Measurements from ENCODE around the gene SERINC3. TPM values are rescaled to one million over a fixed set of nuclear protein-coding genes. Genes with fewer than 3 reads are reported as not detected.

The SERINC3 gene
- total RNA-seq, 1 donor from 2014 or later = 143 TPM

DNA sequence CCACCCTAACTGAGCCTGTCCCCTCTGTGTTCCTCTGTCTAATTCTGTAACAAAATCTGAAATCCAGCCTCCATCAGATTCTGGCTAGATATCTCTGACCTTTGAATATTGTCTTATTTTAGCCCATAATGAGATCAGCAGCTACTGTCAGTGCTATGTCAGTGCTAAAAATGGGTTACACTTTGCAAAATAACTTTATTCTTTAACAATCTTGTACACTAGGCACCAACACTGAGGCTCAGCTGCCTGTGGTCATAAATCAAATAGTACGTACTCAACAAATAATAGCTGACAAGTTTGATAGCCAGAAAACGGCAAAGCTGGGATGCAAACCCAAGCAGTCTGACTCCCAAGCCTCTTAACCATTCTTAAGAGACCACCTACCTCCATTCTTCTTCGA, 24.1 kb downstream of the SERINC3 start:
- H3K36me3 ChIP-seq = peaks cover 100% of the 10 kb centered on the region
- H3K27me3 ChIP-seq = no peaks in the 10 kb centered on the region
- H3K4me3 ChIP-seq = no peak overlapping the region
- H3K9me3 ChIP-seq = no peaks in the 10 kb centered on the region
- no peak for DNase-seq
- ATAC-seq = no peak
- H3K4me1 ChIP-seq = peaks cover 12% of the 10 kb centered on the region
- intact Hi-C loops (cut with DNase I) = no loop called here
- TF ChIP-seq, protein P1, sequence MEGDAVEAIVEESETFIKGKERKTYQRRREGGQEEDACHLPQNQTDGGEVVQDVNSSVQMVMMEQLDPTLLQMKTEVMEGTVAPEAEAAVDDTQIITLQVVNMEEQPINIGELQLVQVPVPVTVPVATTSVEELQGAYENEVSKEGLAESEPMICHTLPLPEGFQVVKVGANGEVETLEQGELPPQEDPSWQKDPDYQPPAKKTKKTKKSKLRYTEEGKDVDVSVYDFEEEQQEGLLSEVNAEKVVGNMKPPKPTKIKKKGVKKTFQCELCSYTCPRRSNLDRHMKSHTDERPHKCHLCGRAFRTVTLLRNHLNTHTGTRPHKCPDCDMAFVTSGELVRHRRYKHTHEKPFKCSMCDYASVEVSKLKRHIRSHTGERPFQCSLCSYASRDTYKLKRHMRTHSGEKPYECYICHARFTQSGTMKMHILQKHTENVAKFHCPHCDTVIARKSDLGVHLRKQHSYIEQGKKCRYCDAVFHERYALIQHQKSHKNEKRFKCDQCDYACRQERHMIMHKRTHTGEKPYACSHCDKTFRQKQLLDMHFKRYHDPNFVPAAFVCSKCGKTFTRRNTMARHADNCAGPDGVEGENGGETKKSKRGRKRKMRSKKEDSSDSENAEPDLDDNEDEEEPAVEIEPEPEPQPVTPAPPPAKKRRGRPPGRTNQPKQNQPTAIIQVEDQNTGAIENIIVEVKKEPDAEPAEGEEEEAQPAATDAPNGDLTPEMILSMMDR (IDR thresholded peaks at IDR 0.05) = no peak
- no peak overlapping the region for H3K27ac ChIP-seq

DNA sequence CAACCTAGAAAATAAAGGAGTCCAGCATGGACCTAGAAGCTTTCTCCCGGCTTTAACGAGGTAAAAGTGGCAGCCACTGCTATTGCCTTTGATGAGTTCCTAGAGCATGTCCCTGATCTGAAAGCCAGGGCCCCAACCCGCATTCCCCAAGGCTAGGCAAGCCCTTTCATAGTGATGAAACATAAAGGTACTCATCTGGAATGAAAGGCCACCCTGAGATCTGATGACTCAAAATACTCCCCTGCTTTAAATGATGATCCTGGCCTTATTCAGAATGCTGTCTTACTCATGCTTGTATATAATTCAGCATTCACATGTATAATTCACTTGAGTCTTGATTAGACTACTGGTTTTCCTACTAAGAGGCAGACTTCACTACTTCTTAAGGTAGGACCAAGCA, 24.9 kb downstream of the SERINC3 start:
- Histone ChIP-seq H3K4me3 (no peak overlapping the region), H3K27ac (no peak overlapping the region), H3K9me3 (no peaks in the 10 kb centered on the region), H3K36me3 (peaks cover 100% of the 10 kb centered on the region), H3K4me1 (peaks cover 12% of the 10 kb centered on the region), H3K27me3 (no peaks in the 10 kb centered on the region)
- TF ChIP-seq, protein P1 (IDR thresholded peaks at IDR 0.05) = no peak
- DNase-seq (no peak), ATAC-seq (no peak)
- intact Hi-C loops (cut with DNase I) = no loop called here

DNA sequence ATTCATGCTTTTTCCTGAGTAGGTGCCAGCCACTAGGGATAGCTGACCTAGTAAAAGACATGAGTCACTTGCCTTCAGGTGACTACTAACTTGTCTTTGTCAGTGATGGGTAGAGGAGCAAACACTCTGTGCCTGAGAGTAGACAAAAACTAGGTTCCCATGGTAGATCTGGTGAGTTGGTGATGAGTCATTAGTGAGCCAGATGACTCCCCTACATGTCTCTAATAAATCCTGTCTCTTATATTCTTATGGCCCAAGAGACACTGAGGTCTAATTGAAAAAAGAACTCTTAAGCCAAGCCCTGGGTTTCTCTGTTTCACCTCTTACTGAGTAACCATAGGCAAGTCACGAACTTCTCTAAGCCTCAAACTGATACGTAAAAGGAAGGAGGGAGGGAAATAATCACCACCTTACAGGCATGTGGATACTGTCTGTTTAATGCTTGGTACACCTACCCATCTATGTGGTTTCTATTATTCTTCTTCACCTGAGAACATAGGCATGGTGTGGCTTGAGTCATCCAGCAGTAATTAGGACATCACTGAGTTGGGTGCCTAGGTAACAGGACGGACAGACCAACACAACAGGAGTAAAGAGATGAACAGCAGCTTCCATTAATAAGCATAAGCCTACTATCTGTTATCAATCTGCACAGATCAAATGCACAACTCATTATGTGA, 25.9 kb downstream of the SERINC3 start:
- TF ChIP-seq, protein P1 (IDR thresholded peaks at IDR 0.05) = no peak
- H3K27me3 ChIP-seq = no peaks in the 10 kb centered on the region
- peaks cover 99% of the 10 kb centered on the region for H3K36me3 ChIP-seq
- no peak for ATAC-seq
- peaks cover 12% of the 10 kb centered on the region for H3K4me1 ChIP-seq
- no peak overlapping the region for H3K4me3 ChIP-seq
- DNase-seq = no peak
- no peaks in the 10 kb centered on the region for H3K9me3 ChIP-seq
- peak overlapping the region; percentile 11 for H3K27ac ChIP-seq
- intact Hi-C loops (cut with DNase I) = no loop called here

DNA sequence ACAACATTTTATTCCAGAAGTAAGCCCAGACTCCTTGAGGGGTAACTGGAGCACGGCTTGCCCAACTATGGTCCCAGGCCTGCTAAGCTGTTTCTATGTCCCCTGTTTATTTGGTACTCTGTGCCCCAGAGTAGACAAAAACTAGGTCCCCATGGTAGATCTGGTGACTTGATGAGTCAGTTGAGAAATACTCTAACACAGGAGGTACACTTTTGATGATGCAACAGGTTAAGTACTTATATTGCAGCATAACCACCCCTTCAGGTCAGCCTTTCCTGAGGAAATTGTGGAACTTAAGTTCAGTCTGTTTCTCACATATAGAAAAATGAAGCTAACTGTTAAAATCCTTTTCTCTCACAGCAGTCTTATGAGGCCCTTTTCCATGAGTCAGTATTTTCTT, 26.6 kb downstream of the SERINC3 start:
- H3K27me3 ChIP-seq = no peaks in the 10 kb centered on the region
- peak; percentile 82 for ATAC-seq
- intact Hi-C loops (cut with DNase I) = no loop called here
- TF ChIP-seq, protein P1 (IDR thresholded peaks at IDR 0.05) = no peak
- peaks cover 99% of the 10 kb centered on the region for H3K36me3 ChIP-seq
- H3K4me1 ChIP-seq = peaks cover 12% of the 10 kb centered on the region
- DNase-seq = no peak
- H3K27ac ChIP-seq = peak overlapping the region; percentile 65
- H3K9me3 ChIP-seq = no peaks in the 10 kb centered on the region
- no peak overlapping the region for H3K4me3 ChIP-seq

DNA sequence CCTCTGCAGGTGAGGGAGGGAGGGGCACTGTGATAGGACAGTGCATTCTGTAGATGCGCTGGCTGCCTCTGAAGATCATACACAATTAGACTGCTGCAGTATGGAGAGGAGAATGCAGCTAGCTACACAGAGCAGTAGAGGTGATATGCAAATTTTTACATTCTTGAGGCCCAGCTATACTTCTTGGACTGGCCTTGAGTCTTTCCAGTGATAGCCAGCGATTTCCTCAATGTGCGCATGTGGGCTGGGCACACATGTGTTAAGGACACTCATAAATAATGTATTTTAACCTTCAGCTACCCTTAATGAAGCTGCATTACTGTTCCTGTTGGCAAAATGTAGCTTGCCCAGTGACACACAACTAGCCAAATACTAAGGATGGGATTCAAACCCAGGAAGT, 27.2 kb downstream of the SERINC3 start:
- Histone ChIP-seq H3K27me3 (no peaks in the 10 kb centered on the region), H3K27ac (peak overlapping the region; percentile 65), H3K36me3 (peaks cover 99% of the 10 kb centered on the region), H3K4me3 (no peak overlapping the region), H3K9me3 (no peaks in the 10 kb centered on the region), H3K4me1 (peaks cover 12% of the 10 kb centered on the region)
- intact Hi-C loops (cut with DNase I) = no loop called here
- no peak for ATAC-seq
- no peak for DNase-seq
- TF ChIP-seq, protein P1 (IDR thresholded peaks at IDR 0.05) = no peak

DNA sequence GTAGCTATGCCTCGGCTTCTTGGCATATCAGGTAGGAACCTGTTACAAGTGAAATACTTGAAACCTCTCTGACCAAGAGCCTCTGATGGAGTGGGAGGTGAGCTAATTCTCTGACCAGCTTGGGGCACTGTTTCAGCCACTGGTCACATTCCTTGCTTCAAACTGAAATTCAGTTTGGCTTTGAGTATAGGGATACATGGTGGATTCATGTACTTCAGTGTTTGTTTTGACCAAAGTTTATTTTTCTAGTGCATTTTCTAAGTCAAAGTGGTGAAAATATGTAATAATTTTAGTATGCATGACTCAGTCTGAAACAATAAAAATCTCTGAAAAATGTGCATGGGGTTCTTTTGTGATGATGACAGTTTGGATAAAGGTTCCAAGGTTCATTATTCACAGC, 27.6 kb downstream of the SERINC3 start:
- H3K27ac ChIP-seq = peak overlapping the region; percentile 65
- ATAC-seq (peak; percentile 75), DNase-seq (no peak)
- peaks cover 12% of the 10 kb centered on the region for H3K4me1 ChIP-seq
- H3K9me3 ChIP-seq = no peaks in the 10 kb centered on the region
- intact Hi-C loops (cut with DNase I) = no loop called here
- H3K36me3 ChIP-seq = peaks cover 99% of the 10 kb centered on the region
- TF ChIP-seq, protein P1 (IDR thresholded peaks at IDR 0.05) = no peak
- no peak overlapping the region for H3K4me3 ChIP-seq
- no peaks in the 10 kb centered on the region for H3K27me3 ChIP-seq
